ENCODE results near the gene KRT79.

KRT79 gene

GRCh38 chr12:52771505-52771904, 62.6 kb downstream of the KRT79 start:
- H3K9ac ChIP-seq (ENCODE audit: low read length): no peak overlapping the region
- no peaks in the 10 kb centered on the region for H3K9me2 ChIP-seq (ENCODE audit: low read depth, low read length)
- H3K4me2 ChIP-seq (ENCODE audit: low read length): no peak overlapping the region
- H3K27ac ChIP-seq (ENCODE audit: low read depth, low read length, poor library complexity, severe bottlenecking): no peak overlapping the region
- no peaks in the 10 kb centered on the region for H3K4me1 ChIP-seq (ENCODE audit: insufficient read depth, low read length, severe bottlenecking)
- H3K27me3 ChIP-seq (ENCODE audit: insufficient read depth, low read length): no peaks in the 10 kb centered on the region; the same call in 1 of the 2 replicates
- H4K20me1 ChIP-seq (ENCODE audit: insufficient read depth, low read length): no peaks in the 10 kb centered on the region
- no peak overlapping the region for H3K4me3 ChIP-seq (ENCODE audit: low read depth, low read length, poor library complexity, severe bottlenecking)
- H3K79me2 ChIP-seq (ENCODE audit: insufficient read depth, low read length): no peaks in the 10 kb centered on the region
- TF ChIP-seq EZH2 (IDR thresholded peaks at IDR 0.05; ENCODE audit: borderline replicate concordance, low read length) (no peak), CTCF (IDR thresholded peaks at IDR 0.05; ENCODE audit: low read length) (no peak)
- H3K9me3 ChIP-seq (ENCODE audit: low read length): no peaks in the 10 kb centered on the region
- H3K36me3 ChIP-seq (ENCODE audit: insufficient read depth, low read length): no peaks in the 10 kb centered on the region
- H3F3A ChIP-seq (ENCODE audit: insufficient read depth, low read length): no peaks in the 10 kb centered on the region
- H2AFZ ChIP-seq (ENCODE audit: low read length): no peak overlapping the region

All from OCI-LY1 (cell line).